ENCODE results near the gene ALAS1.

DNA sequence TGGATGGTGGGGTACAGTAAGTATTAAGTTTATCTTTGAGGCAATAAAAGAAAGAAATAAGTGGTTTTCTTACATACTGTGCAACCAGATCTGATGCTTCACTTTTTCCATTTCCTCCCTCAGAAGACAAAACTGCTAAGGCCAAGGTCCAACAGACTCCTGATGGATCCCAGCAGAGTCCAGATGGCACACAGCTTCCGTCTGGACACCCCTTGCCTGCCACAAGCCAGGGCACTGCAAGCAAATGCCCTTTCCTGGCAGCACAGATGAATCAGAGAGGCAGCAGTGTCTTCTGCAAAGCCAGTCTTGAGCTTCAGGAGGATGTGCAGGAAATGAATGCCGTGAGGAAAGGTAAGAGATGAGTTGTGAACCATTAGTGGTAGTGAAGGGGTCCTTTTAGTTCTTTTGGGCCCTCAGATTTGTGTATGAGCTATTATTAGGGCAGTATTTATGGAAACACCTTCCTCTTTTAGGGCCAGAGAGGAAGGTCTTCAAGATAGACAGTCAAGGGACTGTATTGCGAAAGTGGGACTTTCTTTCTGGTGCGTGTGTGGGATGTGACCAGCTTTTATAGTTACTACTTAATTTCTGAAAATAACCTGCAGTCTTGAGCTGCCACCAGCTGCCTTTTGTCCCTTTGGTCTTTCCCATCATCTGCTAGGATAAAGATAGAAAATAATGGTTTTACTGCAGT lies 4.6 kb downstream of the ALAS1 start:
- TF ChIP-seq MYC (IDR thresholded peaks at IDR 0.05; ENCODE audit: low read depth, low read length), result no peak
- TF ChIP-seq, protein P1, sequence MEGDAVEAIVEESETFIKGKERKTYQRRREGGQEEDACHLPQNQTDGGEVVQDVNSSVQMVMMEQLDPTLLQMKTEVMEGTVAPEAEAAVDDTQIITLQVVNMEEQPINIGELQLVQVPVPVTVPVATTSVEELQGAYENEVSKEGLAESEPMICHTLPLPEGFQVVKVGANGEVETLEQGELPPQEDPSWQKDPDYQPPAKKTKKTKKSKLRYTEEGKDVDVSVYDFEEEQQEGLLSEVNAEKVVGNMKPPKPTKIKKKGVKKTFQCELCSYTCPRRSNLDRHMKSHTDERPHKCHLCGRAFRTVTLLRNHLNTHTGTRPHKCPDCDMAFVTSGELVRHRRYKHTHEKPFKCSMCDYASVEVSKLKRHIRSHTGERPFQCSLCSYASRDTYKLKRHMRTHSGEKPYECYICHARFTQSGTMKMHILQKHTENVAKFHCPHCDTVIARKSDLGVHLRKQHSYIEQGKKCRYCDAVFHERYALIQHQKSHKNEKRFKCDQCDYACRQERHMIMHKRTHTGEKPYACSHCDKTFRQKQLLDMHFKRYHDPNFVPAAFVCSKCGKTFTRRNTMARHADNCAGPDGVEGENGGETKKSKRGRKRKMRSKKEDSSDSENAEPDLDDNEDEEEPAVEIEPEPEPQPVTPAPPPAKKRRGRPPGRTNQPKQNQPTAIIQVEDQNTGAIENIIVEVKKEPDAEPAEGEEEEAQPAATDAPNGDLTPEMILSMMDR (IDR thresholded peaks at IDR 0.05; ENCODE audit: low read depth, low read length), result no peak
- TF ChIP-seq POLR2A (IDR thresholded peaks at IDR 0.05; ENCODE audit: extremely low read depth, insufficient read length), result no peak
- TF ChIP-seq, protein P2, sequence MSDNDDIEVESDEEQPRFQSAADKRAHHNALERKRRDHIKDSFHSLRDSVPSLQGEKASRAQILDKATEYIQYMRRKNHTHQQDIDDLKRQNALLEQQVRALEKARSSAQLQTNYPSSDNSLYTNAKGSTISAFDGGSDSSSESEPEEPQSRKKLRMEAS (IDR thresholded peaks at IDR 0.05; ENCODE audit: low read depth, low read length), result no peak; the same call in 1 of the 2 replicates
